HG02610 (cell line): Measurements from ENCODE around the gene EPC1.
"Not testable (repeated sequence)": the region's sequence is repeated elsewhere in the genome, so short reads cannot be mapped to it uniquely, and the experiment has no call there.

Experiments
- ATAC-seq: cut with Tn5 transposase; IDR thresholded peaks from one replicate; pipeline ENCODE4 v1.9.1; 2021; ENCODE audit warnings: mild to moderate bottlenecking, moderate library complexity; ENCODE audit not compliant: unreplicated experiment

The EPC1 gene, protein sequence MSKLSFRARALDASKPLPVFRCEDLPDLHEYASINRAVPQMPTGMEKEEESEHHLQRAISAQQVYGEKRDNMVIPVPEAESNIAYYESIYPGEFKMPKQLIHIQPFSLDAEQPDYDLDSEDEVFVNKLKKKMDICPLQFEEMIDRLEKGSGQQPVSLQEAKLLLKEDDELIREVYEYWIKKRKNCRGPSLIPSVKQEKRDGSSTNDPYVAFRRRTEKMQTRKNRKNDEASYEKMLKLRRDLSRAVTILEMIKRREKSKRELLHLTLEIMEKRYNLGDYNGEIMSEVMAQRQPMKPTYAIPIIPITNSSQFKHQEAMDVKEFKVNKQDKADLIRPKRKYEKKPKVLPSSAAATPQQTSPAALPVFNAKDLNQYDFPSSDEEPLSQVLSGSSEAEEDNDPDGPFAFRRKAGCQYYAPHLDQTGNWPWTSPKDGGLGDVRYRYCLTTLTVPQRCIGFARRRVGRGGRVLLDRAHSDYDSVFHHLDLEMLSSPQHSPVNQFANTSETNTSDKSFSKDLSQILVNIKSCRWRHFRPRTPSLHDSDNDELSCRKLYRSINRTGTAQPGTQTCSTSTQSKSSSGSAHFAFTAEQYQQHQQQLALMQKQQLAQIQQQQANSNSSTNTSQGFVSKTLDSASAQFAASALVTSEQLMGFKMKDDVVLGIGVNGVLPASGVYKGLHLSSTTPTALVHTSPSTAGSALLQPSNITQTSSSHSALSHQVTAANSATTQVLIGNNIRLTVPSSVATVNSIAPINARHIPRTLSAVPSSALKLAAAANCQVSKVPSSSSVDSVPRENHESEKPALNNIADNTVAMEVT

DNA sequence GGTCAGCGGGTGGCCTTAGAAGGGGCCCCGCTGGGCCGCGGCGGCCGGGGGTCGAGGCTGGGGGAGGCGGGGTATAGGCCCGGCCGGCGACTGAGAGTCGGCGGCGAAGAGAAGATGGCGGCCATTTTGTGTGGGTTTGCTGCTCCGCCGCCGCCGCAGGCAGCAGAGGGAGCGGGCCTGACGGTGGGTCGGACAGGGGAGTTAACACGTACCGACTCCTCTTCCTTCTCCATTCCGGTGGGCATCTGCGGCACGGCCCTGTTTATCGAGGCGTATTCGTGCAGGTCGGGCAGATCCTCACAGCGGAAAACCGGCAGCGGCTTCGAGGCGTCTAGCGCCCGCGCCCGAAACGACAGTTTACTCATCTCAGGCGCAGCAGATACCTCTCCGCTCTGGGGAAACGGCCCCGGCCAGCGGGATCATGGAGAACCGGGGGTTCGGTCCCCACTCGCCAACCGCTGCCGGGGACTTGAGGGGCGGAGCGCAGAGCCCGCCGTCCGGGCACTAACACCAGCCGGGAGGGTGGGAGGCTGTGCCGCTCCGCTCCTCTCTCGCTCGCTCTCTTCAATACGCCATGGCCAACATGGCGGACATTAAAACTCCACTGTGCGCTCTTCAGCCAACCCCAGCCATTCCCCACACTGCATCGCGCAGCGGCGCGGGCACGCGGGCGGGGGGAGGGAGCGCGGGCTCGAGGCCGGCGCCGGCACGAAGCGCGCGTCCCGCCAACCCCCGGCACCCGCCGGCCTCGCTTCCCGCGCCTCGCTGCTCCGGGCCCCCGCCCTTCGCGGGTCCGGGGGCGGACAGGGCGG, at the start of gene EPC1:
TSS of gene EPC1 (minus strand) at position 608 of the 812 bp plus-strand sequence. CDS start at position 365, 243 bp downstream.
- peak; percentile 61 for ATAC-seq

DNA sequence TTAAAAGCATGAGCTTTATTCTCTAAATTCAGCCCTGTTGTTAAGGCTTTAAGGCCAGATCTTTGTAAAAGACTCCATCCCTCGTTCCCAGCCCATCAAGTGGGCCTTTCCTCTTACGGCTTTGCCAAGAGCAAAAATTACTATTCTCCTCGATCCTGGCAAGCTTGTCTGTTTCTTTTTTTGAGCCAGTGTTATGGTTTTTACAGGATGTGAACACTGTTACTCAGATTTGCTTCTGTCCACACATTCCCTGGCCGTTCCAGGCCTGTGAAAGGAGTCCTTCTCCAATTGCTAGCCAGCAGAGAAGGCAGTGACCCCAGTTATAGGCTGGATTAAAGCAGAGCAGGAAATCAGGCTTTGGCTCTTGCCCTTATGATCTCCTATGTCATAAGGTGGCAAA, 47.0 kb upstream of the EPC1 start:
- ATAC-seq: no peak

DNA sequence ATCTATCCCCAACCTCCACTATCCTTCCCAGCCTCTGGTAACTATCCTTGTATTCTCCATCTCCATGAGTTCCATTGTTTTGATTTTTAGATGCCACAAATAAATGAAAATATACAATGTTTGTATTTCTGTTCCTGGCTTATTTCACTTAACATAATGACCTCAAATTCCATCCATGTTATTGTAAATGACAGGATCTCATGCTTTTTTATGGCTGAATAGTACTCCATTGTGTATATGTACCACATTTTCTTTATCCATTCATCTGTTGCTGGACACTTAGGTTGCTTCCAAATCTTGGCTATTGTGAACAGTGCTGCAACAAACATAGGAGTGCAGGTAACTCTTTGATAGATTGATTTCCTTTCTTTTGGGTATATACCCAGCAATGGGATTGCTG, 45.3 kb upstream of the EPC1 start:
- not testable (repeated sequence) for ATAC-seq

DNA sequence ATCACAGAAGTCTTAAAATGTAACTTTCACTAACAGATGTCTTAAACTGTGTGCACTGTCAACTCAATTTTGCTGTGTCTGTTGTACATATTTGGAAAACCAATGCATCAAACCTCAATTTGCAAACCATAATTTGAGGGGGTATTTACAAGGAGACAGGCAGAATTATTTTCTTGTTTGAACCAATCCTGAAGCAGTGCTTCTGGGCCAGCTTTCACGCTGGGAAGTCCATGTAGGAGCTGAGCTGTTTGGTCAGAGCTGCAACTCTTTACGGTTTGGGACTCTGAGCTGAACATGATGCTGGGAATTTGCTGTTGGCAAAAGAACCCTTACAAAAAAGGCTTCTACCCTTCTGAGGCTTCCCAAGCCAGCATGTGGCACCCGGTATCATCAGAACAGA, 43.2 kb upstream of the EPC1 start:
- ATAC-seq: no peak

DNA sequence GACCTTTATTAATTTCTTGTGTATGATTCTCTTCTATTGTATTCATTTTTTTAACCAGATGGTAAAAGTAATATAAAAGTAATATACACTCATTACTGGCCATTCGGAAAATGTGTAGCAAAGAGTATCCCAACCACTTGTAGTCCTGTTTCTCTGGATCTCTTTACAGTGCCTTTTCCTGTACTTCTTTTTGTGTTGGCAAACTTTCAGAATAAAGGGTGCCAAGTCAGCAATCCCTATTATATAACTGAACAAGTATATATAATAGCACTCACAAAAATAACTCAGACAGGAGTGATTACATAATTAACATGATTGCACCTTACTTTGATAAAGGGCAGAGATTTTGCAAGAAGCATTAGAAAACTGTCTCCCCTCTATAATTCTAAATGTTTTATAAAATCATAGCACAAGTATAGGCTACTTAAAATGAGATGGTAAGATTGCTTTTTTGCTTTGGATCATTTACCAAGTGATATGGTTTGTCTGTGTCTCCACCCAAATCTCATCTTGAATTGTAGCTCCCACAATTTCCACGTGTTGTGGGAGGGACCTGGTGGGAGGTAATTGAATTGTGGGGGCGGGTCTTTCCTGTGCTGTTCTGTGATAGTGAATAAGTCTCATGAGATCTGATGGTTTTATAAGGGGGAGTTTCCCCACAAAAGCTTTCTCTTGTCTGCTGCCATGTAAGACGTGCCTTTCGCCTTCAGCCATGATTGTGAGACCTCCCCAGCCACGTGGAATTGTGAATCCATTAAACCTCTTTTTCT, 41.5 kb upstream of the EPC1 start:
- ATAC-seq: no peak

DNA sequence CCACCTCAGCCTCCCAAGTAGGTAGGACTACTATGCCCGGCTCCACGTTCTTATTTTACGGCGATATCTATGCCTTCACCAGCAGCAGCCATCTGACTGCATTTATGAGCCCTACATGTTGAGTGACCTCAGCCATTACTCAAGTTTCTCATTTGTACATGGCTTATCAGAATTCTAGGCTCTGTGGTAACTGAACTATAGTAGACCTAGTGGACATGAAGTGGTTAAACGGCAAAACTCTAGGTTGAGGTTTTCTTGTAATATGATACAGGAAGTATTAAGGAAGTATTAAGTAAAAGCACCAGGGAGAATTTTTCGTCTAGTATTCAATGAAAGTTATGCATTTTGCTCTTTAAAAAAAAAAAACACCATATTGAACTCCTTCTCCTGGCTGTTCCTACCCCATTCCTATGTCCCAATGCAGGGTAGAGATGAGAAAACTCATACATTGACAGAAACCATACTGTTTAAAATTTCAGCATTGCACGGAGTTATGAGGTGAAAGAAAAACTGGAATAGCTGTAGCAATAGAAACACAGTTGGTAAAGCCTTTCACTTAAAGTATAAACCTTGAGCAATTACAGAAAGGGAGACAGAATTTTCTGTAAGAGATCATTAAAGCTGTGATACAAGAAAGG, 39.8 kb upstream of the EPC1 start:
- no peak for ATAC-seq

DNA sequence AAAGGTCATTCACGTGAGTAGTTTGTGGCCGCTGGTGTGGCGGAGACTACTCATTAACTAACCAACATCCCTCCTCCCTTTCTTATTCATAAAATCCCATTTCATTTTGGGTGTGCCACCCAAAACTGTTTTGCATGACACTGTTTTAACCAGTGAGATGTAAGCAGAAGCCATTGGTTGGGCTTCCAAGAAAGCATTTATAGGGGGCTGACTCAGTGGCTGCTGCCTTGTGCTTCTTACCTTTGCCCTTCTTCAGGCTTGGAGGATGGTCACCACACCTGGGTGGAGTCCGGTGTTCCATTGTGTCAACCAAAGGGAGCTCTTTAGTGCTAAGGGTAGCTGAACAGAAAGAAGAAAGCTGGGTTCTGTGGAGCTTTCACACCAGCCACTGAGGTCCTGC, 37.2 kb upstream of the EPC1 start:
- ATAC-seq: no peak

DNA sequence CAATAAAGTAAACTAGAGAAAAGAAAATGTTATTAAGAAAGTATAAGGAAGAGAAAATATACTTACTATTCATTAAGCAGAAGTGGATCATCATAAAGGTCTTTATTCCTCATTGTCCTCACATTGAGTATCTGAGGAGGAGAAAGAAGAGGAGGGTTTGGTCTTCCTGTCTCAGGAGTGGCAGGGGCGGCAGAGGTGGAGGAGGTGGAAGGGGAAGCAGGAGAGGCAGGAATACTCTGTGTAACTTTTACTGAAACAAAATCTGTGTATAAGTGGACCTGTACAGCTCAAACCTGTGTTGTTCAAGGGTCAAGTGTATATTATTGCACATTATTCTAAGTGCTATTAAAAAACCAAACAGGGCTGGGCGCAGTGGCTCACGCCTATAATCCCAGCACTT, 34.2 kb upstream of the EPC1 start:
- ATAC-seq: no peak

DNA sequence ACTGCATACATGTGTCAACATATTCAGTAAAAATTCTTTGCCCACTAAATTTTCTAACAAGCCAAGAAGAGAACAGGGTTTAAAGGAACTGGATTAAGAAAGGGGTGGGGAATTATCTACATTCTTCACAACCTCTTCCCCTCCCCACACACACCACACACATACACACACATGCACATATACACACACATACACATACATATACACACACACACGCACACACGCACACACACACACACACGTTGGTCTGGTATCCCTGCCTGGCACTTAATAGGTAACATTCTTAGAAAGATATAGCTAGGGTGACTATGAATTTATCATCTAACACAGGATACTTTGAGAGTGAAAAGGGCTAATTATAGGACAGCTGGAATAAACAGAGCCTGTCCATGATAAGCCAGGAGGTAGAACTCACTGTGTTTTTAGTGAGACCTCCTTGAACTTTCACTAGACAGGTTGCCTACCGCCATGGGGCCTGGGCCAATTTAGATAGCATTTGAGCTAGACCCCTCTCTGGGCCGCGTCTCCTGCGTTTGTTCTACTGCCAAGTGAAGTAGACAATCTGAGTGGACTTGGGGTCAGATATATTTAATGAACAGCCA, 33.1 kb upstream of the EPC1 start:
- ATAC-seq: no peak

DNA sequence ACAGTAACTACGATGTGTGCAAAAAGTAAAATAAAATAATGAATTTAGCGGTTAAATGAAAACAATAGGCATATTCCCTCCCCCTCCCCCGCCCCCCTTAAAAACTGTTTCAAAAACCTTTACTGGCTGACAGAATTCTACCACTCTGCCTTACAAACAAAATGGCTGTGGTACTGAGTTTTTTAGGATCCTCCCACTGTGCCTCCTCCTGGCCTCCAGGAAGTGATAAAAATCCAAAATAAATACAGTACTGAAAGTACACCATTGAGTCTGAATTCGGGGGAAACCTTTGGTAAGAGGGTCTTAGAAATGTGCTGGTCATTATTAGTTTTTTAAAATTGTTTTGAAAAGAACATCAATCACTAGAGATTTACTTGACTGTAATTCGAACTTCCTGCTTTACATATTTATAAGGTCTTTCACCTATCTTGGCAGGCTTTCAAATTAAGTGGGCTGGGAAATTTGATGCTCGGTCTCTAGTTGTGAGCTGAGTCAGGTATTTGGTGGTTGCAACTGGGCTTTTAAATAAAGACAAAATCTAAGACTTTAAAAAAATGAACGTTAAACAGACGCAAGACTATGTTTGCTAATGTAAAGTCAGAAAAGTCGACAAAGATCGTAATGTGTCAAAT, 32.5 kb upstream of the EPC1 start:
- ATAC-seq: peak; percentile 49

DNA sequence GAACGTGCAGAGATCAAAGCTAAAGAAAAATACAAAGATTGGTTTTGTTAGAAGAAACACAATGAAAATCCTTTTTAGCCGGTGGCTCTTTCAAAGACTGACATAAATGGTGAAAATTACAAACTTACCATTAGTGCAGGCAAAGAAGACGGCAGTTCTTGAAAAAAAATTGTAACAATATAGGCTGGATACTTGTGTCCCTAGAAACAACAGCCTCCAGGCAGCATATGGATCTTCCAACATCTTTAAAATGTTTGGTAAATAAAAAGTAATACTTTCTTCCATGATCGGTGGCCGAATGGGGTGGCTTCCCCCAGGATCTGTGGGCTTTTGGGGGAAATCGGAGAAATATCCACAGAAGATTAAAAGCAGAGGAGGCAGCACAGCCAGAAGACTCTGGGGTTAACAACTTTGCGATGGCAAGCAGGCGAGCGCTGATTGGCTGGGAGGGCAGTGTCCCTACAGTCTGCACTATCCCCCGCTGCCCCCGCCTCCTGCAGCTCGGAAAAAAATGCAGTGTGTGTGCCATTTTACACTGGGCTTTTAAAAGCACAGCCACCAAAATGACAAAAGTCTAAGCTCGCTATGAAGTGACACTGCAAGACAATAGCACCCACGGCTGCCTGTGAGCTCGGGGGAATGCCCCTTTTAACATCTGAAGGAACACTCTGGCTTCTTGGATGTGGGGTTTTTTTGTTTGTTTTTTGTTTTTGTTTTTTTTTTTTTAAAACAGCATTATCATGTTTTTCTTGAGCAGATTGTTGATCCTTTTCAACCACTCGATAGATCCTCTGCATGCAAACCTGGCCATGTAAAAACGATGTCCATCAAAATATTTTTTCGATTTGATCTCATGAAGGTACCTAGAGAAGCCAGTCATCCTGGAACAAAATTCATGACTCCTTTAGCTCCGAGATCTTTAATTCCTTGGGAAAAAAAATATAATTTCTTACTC, 31.7 kb upstream of the EPC1 start:
- ATAC-seq: peak; percentile 89

DNA sequence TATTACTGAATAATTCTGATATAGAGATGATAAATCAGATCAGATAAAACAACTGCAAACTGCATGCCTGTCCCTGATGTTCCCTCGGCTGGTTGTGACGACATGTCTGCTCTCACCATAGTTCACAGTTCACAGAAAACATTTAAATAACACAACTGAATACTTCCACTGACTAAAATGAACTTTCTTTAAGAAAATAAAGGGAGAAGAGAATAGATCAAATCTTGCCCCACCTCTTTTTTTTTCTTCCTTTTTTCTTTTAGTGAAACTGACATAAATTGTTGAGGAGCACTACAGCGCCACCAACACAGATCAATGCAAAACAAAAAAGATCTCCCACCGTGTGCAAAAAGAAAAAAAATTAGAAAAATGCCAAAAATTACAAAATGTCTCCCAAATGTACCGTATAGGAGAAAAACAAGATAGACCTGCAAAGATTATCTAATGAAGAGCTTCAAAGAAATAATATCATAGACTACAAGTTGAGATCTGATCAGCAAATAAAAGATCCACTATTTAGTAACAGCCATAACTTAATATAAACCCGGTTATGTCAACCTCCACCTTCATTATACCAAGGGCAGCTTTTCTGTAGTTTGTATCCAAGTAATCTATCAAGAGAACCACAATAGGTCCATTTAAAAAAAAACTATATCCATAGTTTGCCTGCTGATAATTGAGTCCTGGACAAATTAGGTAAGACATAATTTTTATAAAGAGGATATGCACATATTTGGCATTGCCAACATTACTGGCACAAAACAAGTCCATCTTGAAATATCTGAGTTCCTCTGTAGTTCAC, 30.7 kb upstream of the EPC1 start:
- peak; percentile 30 for ATAC-seq

DNA sequence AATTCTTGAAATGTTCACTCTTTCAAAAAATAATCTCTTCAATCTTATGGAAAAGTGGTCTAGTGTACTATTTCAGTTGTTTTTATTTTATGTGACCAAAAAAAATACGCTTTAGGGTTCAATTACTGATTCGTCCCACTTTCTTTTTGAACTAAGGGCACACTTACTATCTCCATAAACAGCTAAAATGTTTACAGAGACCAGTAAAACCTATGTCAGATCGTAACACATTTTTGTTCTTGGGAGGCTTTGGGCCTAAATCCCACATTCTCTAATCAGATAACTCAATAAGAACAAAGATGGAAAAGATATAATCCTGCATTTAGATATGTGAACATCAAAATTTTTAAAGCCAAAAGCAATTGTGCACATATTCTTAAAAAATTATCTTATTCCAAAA, 29.8 kb upstream of the EPC1 start:
- ATAC-seq: no peak

DNA sequence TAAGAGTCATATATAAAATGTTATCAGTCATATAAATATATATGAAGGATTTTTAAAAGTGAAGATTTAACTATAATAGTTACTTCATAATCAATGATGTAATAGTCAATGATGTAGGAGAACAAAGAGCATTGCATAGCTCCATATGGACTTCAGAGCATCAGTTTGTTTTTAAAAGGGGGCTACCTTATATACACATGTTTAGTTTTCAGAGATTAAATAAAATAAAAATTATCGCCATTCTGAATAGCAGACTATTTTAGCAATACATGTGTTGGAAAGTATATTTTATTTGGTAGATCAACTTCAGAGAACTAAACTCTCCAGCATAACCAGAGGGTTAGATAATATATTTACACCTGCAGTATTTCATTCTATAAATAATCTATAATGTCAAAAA, 29.1 kb upstream of the EPC1 start:
- ATAC-seq: no peak

DNA sequence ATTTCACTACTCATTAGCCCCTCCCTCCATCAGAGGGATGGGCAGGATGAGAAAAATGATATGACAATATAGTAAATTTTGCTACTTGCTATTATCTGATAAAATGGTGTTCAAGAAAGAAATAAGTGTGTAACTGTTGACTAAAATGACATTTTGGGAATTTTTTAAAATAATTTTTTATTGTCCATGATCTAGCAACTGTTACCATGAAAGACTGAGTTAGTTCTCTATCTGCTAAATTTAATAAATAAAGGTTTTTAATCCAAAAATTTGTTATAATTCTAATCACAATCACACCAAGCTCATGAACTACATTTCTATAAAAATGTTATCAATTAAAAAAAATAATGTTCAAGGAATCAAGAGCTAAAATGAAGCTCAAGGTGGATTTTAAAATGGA, 28.7 kb upstream of the EPC1 start:
- no peak for ATAC-seq

DNA sequence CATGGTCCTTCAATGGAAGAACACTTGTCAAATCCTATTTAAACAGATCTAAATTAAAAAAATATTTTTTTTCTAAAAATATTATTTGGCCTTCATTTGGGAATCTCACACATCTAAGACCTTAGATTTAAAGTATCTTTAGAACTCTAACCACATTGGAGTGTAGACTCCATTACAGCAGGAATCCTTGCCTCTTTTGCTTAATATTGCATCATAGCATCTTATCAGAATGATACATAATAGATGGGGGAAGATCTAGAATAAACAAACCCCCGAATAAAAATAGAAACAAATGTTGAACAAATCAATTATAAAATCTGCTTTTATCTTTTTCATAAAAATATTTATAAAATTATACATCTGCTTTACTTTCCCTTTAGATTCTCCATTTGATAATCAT, 27.6 kb upstream of the EPC1 start:
- ATAC-seq: no peak

DNA sequence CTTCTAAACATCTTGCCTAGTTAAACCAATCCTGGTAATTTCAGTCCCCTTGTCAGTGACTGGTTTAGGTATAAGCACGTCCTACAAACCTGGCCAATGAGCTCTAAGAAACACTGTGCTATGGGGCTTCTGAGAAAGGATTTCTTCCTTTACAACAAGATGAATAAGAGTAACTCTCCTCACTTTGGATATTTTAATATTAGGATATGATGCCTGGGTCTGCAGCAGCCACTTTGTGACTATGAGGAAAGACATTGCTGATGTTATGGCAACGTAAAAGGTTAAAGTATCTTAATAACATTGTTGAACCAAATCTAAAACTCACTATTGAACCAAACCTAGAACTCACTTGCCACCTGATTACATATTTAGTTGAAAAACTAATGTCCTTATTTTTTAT, 26.5 kb upstream of the EPC1 start:
- no peak for ATAC-seq
